Testis (tissue), 3 donors: ENCODE results near the gene CD55. TPM values are rescaled to one million over a fixed set of nuclear protein-coding genes. Genes with fewer than 3 reads are reported as not detected.

ENCODE experiments used
- DNase-seq: peaks from one replicate; pipeline ENCODE4 v3.0.0-alpha.2; 2019
- H3K27ac ChIP-seq, 2 donors: fragments of 200-600 bp; sonication (generic); one replicate each; pipeline ENCODE4 v1.5.1; 2019
- H3K27me3 ChIP-seq: fragments of 200-600 bp; sonication (generic); one replicate; pipeline ENCODE4 v1.5.1; 2019
- H3K36me3 ChIP-seq: fragments of 200-600 bp; sonication (generic); one replicate; pipeline ENCODE4 v1.5.1; 2017; ENCODE audit warnings: low read depth; ENCODE audit errors: missing control alignments
- H3K4me1 ChIP-seq: fragments of 200-600 bp; sonication (generic); one replicate; pipeline ENCODE4 v1.5.1; 2019
- H3K4me3 ChIP-seq, 2 donors: fragments of 200-600 bp; sonication (generic); one replicate each; pipeline ENCODE4 v1.5.1; 2017 to 2019
- H3K9me3 ChIP-seq: fragments of 200-600 bp; sonication (generic); one replicate; pipeline ENCODE4 v1.5.1; 2017
- CTCF ChIP-seq, 3 experiments: fragments of 450-650 bp in 2 of 3; fragments of 200-600 bp in 1 of 3; sonication (generic) in 1 of 3; IDR thresholded peaks; one replicate each; pipeline ENCODE4 v1.5.1; 2016 to 2019; ENCODE audit warnings: antibody characterized with exemption in 3 of 3, mild to moderate bottlenecking in 2 of 3, moderate library complexity in 1 of 3
- POLR2A ChIP-seq: fragments of 450-650 bp; IDR thresholded peaks from one replicate; pipeline ENCODE4 v1.6.1; 2017; ENCODE audit warnings: antibody characterized with exemption, mild to moderate bottlenecking, moderate library complexity
- WGBS, 2 donors: methylation state at CpG; one replicate each; pipeline ENCODE4 v1.1.5; 2018; 5-methylcytosine and 5-hydroxymethylcytosine counted together
- intact Hi-C: fragments of 100-400 bp; cut with DNase I; formaldehyde crosslinking; loops from one replicate; pipeline ENCODE4 v1.15.1; 2023; ENCODE audit warnings: low total_unique reads
- polyA plus RNA-seq: library from polyadenylated mRNA; stranded (reverse); fragments of 350-450 nt; fragmentation: Illumina TruSeq; extraction: RNeasy Lipid Tissue Mini Kit (QIAGEN cat#74804); gene quantifications from one replicate; pipeline ENCODE4 v1.2.3, GENCODE V29; 2014; ENCODE audit warnings: low read depth, low replicate concordance; ENCODE audit not compliant: insufficient read depth
- total RNA-seq, 2 donors: library from RNA; depleted of rRNA; stranded (reverse); fragments of >200 nt; gene quantifications; one replicate each; pipeline ENCODE4 v1.2.3, GENCODE V29; 2016

CD55 gene
- total and polyA plus RNA-seq, 3 donors from 2014 or later = 38.0 to 60.6 (median 45.7) TPM

GRCh38 chr1:207366022-207366421 lies 44.5 kb downstream of the CD55 start:
- Histone ChIP-seq H3K27me3 (no peaks in the 10 kb centered on the region), H3K4me3 (no peak overlapping the region), H3K4me1 (no peaks in the 10 kb centered on the region), H3K36me3 (no peaks in the 10 kb centered on the region), H3K9me3 (no peaks in the 10 kb centered on the region), H3K27ac (no peak overlapping the region)
- no peak for DNase-seq
- intact Hi-C loops = no loop called here
- TF ChIP-seq POLR2A (no peak), CTCF (IDR thresholded peaks at IDR 0.05) (no peak)
- WGBS, 2 donors = 75 to 87% methylated on average over 2 of the region's 2 CpGs

GRCh38 chr1:207388721-207389120 lies 67.2 kb downstream of the CD55 start:
- Histone ChIP-seq H3K36me3 (no peaks in the 10 kb centered on the region), H3K4me1 (no peaks in the 10 kb centered on the region), H3K9me3 (no peaks in the 10 kb centered on the region), H3K27me3 (no peaks in the 10 kb centered on the region), H3K4me3 (no peak overlapping the region), H3K27ac (no peak overlapping the region)
- no peak for DNase-seq
- TF ChIP-seq POLR2A (no peak), CTCF (IDR thresholded peaks at IDR 0.05) (no peak)
- intact Hi-C loops = no loop called here

GRCh38 chr1:207389728-207390464 lies 68.4 kb downstream of the CD55 start:
- TF ChIP-seq POLR2A = no peak
- TF ChIP-seq CTCF (IDR thresholded peaks at IDR 0.05) = no peak
- no peak overlapping the region for H3K27ac ChIP-seq
- H3K9me3 ChIP-seq = no peaks in the 10 kb centered on the region
- no peaks in the 10 kb centered on the region for H3K27me3 ChIP-seq
- intact Hi-C loops = no loop called here
- no peak for DNase-seq
- H3K36me3 ChIP-seq = no peaks in the 10 kb centered on the region
- no peak overlapping the region for H3K4me3 ChIP-seq
- 37 to 48% methylated on average over 1 of the region's 1 CpG for WGBS, 2 donors
- no peaks in the 10 kb centered on the region for H3K4me1 ChIP-seq

- Histone ChIP-seq H3K27ac (no peak overlapping the region), H3K36me3 (no peaks in the 10 kb centered on the region), H3K4me3 (no peak overlapping the region), H3K27me3 (no peaks in the 10 kb centered on the region), H3K4me1 (no peaks in the 10 kb centered on the region), H3K9me3 (no peaks in the 10 kb centered on the region)
- intact Hi-C loops = no loop called here
- no peak for TF ChIP-seq CTCF (IDR thresholded peaks at IDR 0.05)
- TF ChIP-seq POLR2A = no peak
- 46 to 47% methylated on average over 4 of the region's 4 CpGs for WGBS, 2 donors
- DNase-seq = no peak
Observed at GRCh38 chr1:207393610-207394009, 72.1 kb downstream of the CD55 start.

GRCh38 chr1:207396168-207396746 lies 74.8 kb downstream of the CD55 start:
- intact Hi-C loops = no loop called here
- Histone ChIP-seq H3K27me3 (no peaks in the 10 kb centered on the region), H3K9me3 (no peaks in the 10 kb centered on the region), H3K4me3 (no peak overlapping the region), H3K4me1 (no peaks in the 10 kb centered on the region), H3K27ac (no peak overlapping the region), H3K36me3 (no peaks in the 10 kb centered on the region)
- DNase-seq = no peak
- 72 to 76% methylated on average over 3 of the region's 3 CpGs for WGBS, 2 donors
- TF ChIP-seq POLR2A = no peak
- no peak for TF ChIP-seq CTCF (IDR thresholded peaks at IDR 0.05)
